Astrocyte (in vitro differentiated cells and primary cell): ENCODE results near the gene SERPINF2.

ENCODE experiments used
- CTCF ChIP-seq: IDR thresholded peaks from 2 replicates; pipeline ENCODE4 v1.5.1; 2011; ENCODE audit warnings: low read depth, mild to moderate bottlenecking, inconsistent platforms, low read length, moderate library complexity; ENCODE audit not compliant: insufficient read depth
- EZH2 ChIP-seq: IDR thresholded peaks from 2 replicates; pipeline ENCODE4 v1.6.1; 2012; ENCODE audit warnings: mild to moderate bottlenecking, low read length, inconsistent platforms; ENCODE audit not compliant: insufficient read depth

- TF ChIP-seq CTCF (no peak), EZH2 (no peak)
Measured at GRCh38 chr17:1714980-1715802, 27.5 kb upstream of the SERPINF2 start.
